22Rv1 (cell line): ENCODE measurements around the gene LMCD1.

Experiments
- H3K27ac ChIP-seq: fragments of 450-650 bp; 2 replicates; pipeline ENCODE4 v1.5.1; 2017
- CTCF ChIP-seq: fragments of 450-650 bp; IDR thresholded peaks from 2 replicates; pipeline ENCODE4 v1.5.1; 2017; ENCODE audit warnings: mild to moderate bottlenecking
- ZFX ChIP-seq: fragments of 450-650 bp; IDR thresholded peaks from 2 replicates; pipeline ENCODE4 v1.6.1; 2017; ENCODE audit warnings: antibody characterized with exemption, borderline replicate concordance

LMCD1 gene

DNA sequence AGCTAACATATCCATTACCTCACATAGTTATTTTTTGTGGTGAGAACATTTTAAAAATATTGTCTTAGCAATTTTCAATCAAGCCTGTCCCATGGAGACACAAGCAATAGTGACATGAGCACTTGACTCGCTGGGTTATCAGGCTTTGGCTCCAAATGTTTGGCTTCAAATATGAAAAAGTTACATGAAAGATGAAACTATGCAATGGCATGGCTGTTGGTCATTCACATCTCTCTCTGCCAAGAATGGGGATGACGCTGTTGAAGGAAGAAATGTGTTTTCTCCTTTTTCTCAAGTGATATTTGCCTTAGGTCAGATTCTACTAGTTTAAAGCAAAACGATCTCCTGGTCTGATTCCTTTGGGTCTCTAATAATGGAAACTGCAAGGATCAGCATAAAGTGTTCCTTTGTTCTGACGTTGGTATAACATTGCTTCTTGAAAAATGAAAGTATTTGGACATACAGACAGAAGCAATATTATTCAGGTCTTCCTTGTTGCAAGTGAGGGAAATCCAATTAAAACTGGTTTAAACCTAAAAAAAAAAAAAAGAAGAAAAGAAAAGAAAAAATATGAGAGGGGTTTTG, 71.8 kb downstream of the LMCD1 start:
- no peak for TF ChIP-seq CTCF
- no peak for TF ChIP-seq ZFX
- no peak overlapping the region for H3K27ac ChIP-seq

DNA sequence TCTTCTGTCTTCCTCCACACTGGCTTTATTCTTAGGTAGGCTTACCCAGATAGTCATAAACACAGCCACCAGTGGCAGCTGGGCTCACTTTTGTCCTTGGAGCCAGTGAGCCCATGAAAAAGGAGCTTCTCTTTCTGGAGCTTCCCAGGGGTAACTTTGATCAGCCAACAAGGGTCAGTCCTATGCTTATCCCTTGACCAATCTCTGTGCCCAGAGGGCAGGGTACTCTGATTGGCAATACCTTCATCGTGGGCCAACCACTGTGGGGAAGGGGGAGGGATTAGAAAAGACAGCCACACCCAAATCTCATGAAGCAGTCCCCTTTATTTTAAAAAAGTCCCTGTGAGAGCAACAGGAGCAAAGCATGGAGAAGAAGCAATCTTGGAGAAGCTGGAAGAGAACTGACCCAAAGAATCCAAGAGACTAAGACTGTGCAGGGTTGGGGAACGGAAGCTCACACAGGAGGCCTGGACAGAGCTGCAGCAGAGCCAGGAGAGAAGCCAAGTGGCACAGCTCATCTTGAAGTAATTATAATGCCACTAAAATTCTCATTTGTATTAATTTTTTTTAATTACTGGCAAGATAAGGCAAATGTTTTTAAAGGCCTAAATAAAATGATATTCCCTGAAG, 72.5 kb downstream of the LMCD1 start:
- TF ChIP-seq CTCF (no peak), ZFX (no peak)
- H3K27ac ChIP-seq = no peak overlapping the region

GRCh38 chr3:8574670-8575322, 73.2 kb downstream of the LMCD1 start:
- H3K27ac ChIP-seq = no peak overlapping the region
- TF ChIP-seq ZFX = no peak
- TF ChIP-seq CTCF = no peak

DNA sequence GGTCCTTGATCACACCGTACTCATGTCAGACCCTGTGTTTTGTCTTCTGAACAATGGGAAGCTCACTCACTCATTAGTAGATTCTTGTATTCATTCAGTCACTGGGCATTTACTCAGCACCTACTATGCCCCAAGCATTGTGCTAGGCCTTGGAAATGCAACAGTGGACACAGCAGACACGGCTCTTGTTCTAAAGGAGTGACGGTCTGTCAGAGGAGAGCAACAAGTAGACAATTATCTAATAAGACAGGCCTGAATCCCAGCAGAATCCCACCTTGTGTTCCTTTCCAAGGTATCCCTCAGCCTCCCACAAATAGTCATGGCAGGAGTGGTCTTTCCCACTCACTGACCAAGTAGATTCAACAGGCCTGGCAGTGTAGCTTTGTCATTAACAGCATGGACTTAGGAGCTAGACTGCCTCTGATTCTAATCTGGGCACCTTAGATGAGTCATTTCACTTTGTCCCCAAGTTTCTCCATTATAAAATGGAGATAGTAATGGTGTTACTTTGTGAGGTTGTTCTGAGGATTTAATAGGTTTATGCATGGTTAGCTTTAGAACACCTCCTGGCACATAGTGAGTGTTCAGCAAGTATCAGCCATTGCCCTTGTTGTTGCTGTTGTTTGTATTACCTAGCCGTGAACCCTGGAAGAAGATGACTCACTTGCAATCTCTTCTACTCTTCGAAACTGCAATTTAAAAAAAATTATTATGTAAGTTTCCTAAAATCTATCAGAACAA, 73.9 kb downstream of the LMCD1 start:
- no peak overlapping the region for H3K27ac ChIP-seq

GRCh38 chr3:8576436-8576835, 74.8 kb downstream of the LMCD1 start:
- H3K27ac ChIP-seq = no peak overlapping the region
- TF ChIP-seq ZFX (no peak), CTCF (no peak)

More for the DNA sequence above, 73.9 kb downstream of the LMCD1 start:
- no peak for TF ChIP-seq CTCF
- no peak for TF ChIP-seq ZFX

GRCh38 chr3:8576841-8577571, 75.4 kb downstream of the LMCD1 start:
- no peak for TF ChIP-seq ZFX
- TF ChIP-seq CTCF = no peak
- H3K27ac ChIP-seq = no peak overlapping the region
